GF-D8 (cell line): ENCODE measurements around the gene PCDHGA7.
"Not testable (repeated sequence)": the region's sequence is repeated elsewhere in the genome, so short reads cannot be mapped to it uniquely, and the experiment has no call there.

Source experiments
- DNase-seq: peaks from one replicate; lab custom pipeline; 2025; lab: John Stamatoyannopoulos, UW

PCDHGA7 gene

GRCh38 chr5:141398608-141399007, 16.1 kb downstream of the PCDHGA7 start:
- DNase-seq: no peak

- no peak for DNase-seq
Measured at GRCh38 chr5:141399555-141400258, 17.2 kb downstream of the PCDHGA7 start.

GRCh38 chr5:141402553-141403243, 20.2 kb downstream of the PCDHGA7 start, which contains the start of gene PCDHGA9:
Gene PCDHGA9, plus strand, starts transcription at chr5:141402778. Its CDS starts 175 bp downstream, at chr5:141402953.
- DNase-seq: no peak

GRCh38 chr5:141403387-141403786, 20.8 kb downstream of the PCDHGA7 start:
- DNase-seq: no peak

- not testable (repeated sequence) for DNase-seq
Measured at GRCh38 chr5:141407790-141408505, 25.4 kb downstream of the PCDHGA7 start, which contains the start of gene PCDHGB6. Gene PCDHGB6, plus strand, starts transcription at chr5:141408021. Its CDS starts 182 bp downstream, at chr5:141408203.

GRCh38 chr5:141409598-141410306, 27.2 kb downstream of the PCDHGA7 start:
- DNase-seq: no peak

GRCh38 chr5:141411575-141411974, 29.0 kb downstream of the PCDHGA7 start:
- DNase-seq: no peak

- DNase-seq: no peak
Measured at GRCh38 chr5:141412854-141413539, 30.5 kb downstream of the PCDHGA7 start, which contains the start of gene PCDHGA10. Gene PCDHGA10, plus strand, starts transcription at chr5:141412987. Its CDS starts 189 bp downstream, at chr5:141413176.

GRCh38 chr5:141413540-141414069, 31.1 kb downstream of the PCDHGA7 start:
- no peak for DNase-seq

GRCh38 chr5:141414548-141415274, 32.2 kb downstream of the PCDHGA7 start:
- not testable (repeated sequence) for DNase-seq

GRCh38 chr5:141415275-141415618, 32.7 kb downstream of the PCDHGA7 start:
- not testable (repeated sequence) for DNase-seq

- not testable (repeated sequence) for DNase-seq
Measured at GRCh38 chr5:141417494-141418172, 35.1 kb downstream of the PCDHGA7 start, which contains the start of gene PCDHGB7. Gene PCDHGB7, plus strand, starts transcription at chr5:141417677. Its CDS starts 183 bp downstream, at chr5:141417860.

GRCh38 chr5:141419074-141419880, 36.7 kb downstream of the PCDHGA7 start:
- DNase-seq: no peak

- DNase-seq: no peak
Measured at GRCh38 chr5:141420855-141421488, 38.4 kb downstream of the PCDHGA7 start, which contains the start of gene PCDHGA11. Gene PCDHGA11, plus strand, starts transcription at chr5:141421051. Its CDS starts 177 bp downstream, at chr5:141421228.

GRCh38 chr5:141421489-141421855, 38.9 kb downstream of the PCDHGA7 start:
- no peak for DNase-seq

GRCh38 chr5:141422742-141423291, 40.3 kb downstream of the PCDHGA7 start:
- no peak for DNase-seq

- DNase-seq: no peak
Measured at GRCh38 chr5:141427783-141428426, 45.4 kb downstream of the PCDHGA7 start.
